Neural progenitor cell (in vitro differentiated cells): ENCODE data around the gene PAQR5.

Experiments
- EZH2phosphoT487 ChIP-seq: fragments of 200-600 bp; sonication (generic); IDR thresholded peaks from 2 replicates; pipeline ENCODE4 v1.6.1; 2017; ENCODE audit warnings: antibody characterized with exemption
- TF ChIP-seq, protein P1 (sequence below): fragments of 200-600 bp; sonication (generic); IDR thresholded peaks from 2 replicates; pipeline ENCODE4 v1.5.1; 2017; ENCODE audit warnings: antibody characterized with exemption, mild to moderate bottlenecking

DNA sequence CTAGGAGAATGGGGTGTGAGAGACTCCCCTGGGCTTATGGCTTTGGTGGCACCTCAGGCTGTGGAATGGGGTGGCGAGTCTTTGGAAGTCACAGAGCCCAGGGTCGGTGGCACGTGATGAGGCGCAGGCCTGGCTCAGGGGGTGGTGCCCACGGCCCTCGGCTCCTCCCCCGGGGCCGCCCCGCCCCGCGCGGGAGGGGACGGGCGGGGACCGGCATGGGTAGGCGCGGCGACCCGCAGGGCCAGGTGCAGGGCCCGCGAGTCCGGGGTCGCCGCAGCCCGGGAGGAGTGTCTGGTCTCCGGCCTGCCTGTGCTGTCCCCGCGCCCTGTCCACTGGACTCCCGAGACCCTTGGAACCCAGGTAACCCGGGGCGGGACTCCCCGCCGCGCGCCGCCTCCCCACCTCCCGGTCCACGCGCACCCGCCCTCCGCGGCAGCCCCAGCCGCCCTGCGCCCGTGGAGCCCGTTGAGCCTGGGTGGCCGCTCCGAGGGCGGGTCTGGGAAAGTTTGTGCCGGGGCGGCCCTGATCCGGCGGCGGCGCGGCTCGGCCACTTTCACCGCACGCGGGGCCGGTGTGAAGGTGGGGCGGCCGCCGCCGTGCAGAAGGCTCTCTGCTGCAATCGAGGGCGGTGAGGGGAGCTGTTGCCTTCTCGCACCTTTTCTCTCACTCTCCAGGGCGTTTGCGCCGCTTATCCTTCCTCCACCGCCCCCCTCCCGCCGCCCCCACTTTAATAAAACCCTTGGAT, at the start of gene PAQR5:
- TF ChIP-seq, protein P1, sequence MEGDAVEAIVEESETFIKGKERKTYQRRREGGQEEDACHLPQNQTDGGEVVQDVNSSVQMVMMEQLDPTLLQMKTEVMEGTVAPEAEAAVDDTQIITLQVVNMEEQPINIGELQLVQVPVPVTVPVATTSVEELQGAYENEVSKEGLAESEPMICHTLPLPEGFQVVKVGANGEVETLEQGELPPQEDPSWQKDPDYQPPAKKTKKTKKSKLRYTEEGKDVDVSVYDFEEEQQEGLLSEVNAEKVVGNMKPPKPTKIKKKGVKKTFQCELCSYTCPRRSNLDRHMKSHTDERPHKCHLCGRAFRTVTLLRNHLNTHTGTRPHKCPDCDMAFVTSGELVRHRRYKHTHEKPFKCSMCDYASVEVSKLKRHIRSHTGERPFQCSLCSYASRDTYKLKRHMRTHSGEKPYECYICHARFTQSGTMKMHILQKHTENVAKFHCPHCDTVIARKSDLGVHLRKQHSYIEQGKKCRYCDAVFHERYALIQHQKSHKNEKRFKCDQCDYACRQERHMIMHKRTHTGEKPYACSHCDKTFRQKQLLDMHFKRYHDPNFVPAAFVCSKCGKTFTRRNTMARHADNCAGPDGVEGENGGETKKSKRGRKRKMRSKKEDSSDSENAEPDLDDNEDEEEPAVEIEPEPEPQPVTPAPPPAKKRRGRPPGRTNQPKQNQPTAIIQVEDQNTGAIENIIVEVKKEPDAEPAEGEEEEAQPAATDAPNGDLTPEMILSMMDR = no peak
- TF ChIP-seq EZH2phosphoT487 = no peak
